RWPE2 (cell line): Measurements from ENCODE around the gene RIMBP2.

Experiments used
- ATAC-seq: fragments of 200-7000 bp; cut with Tn5 transposase; 3 replicates; pipeline ENCODE4 v1.9.1; 2021; ENCODE audit warnings: low read depth
- DNase-seq: peaks from one replicate; pipeline ENCODE4 v3.0.0-alpha.2; 2020; ENCODE audit warnings: low spot score
- H3K27ac ChIP-seq: fragments of 450-650 bp; 2 replicates; pipeline ENCODE4 v1.5.1; 2017; ENCODE audit warnings: mild to moderate bottlenecking; ENCODE audit not compliant: poor library complexity, severe bottlenecking
- H3K27me3 ChIP-seq: fragments of 250-450 bp; sonication (Bioruptor Pico); 2 replicates; pipeline ENCODE4 v1.5.1; 2021; ENCODE audit warnings: mild to moderate bottlenecking, moderate library complexity; ENCODE audit not compliant: insufficient read depth, poor library complexity, severe bottlenecking
- H3K36me3 ChIP-seq: fragments of 250-450 bp; sonication (Bioruptor Pico); 2 replicates; pipeline ENCODE4 v1.5.1; 2020; ENCODE audit warnings: low read depth, mild to moderate bottlenecking, moderate library complexity
- H3K4me1 ChIP-seq: fragments of 250-450 bp; sonication (Bioruptor Pico); 2 replicates; pipeline ENCODE4 v1.5.1; 2021; ENCODE audit warnings: mild to moderate bottlenecking, moderate library complexity; ENCODE audit not compliant: insufficient read depth, poor library complexity, severe bottlenecking
- H3K4me3 ChIP-seq: fragments of 250-450 bp; sonication (Bioruptor Pico); 2 replicates; pipeline ENCODE4 v1.5.1; 2021; ENCODE audit warnings: mild to moderate bottlenecking, moderate library complexity; ENCODE audit not compliant: severe bottlenecking
- H3K9me3 ChIP-seq: fragments of 250-450 bp; sonication (Bioruptor Pico); 2 replicates; pipeline ENCODE4 v1.5.1; 2021; ENCODE audit warnings: mild to moderate bottlenecking, moderate library complexity; ENCODE audit not compliant: severe bottlenecking
- TF ChIP-seq, protein P1 (sequence below): fragments of 450-650 bp; IDR thresholded peaks from one replicate; pipeline ENCODE4 v1.5.1; 2017; ENCODE audit warnings: mild to moderate bottlenecking, moderate library complexity; ENCODE audit not compliant: poor library complexity, severe bottlenecking

The RIMBP2 gene

DNA sequence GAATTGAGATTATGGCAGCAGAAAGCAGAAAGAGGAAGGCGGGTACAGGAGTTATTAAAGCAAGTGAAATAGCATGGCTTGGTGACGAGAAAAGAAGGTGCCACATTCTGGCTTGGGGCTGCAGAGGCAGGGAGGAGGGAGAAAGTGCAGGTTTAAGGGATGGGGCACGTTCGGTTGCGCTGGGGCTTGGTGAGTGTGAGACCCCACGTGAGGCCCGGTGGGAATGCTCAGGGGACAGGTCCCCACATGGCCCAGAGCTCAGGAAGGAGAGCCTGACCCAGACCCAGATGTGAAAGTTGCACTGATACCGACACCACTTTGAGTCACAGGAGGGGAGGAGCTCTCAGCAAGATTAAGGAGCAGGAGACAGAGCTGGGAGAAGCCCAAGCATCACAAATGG, 191.3 kb downstream of the RIMBP2 start:
- Histone ChIP-seq H3K27me3 (peaks cover 2% of the 10 kb centered on the region), H3K36me3 (no peaks in the 10 kb centered on the region), H3K27ac (no peak overlapping the region), H3K9me3 (no peaks in the 10 kb centered on the region), H3K4me3 (no peak overlapping the region), H3K4me1 (no peaks in the 10 kb centered on the region)
- ATAC-seq (no peak), DNase-seq (no peak)
- TF ChIP-seq, protein P1, sequence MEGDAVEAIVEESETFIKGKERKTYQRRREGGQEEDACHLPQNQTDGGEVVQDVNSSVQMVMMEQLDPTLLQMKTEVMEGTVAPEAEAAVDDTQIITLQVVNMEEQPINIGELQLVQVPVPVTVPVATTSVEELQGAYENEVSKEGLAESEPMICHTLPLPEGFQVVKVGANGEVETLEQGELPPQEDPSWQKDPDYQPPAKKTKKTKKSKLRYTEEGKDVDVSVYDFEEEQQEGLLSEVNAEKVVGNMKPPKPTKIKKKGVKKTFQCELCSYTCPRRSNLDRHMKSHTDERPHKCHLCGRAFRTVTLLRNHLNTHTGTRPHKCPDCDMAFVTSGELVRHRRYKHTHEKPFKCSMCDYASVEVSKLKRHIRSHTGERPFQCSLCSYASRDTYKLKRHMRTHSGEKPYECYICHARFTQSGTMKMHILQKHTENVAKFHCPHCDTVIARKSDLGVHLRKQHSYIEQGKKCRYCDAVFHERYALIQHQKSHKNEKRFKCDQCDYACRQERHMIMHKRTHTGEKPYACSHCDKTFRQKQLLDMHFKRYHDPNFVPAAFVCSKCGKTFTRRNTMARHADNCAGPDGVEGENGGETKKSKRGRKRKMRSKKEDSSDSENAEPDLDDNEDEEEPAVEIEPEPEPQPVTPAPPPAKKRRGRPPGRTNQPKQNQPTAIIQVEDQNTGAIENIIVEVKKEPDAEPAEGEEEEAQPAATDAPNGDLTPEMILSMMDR = no peak

DNA sequence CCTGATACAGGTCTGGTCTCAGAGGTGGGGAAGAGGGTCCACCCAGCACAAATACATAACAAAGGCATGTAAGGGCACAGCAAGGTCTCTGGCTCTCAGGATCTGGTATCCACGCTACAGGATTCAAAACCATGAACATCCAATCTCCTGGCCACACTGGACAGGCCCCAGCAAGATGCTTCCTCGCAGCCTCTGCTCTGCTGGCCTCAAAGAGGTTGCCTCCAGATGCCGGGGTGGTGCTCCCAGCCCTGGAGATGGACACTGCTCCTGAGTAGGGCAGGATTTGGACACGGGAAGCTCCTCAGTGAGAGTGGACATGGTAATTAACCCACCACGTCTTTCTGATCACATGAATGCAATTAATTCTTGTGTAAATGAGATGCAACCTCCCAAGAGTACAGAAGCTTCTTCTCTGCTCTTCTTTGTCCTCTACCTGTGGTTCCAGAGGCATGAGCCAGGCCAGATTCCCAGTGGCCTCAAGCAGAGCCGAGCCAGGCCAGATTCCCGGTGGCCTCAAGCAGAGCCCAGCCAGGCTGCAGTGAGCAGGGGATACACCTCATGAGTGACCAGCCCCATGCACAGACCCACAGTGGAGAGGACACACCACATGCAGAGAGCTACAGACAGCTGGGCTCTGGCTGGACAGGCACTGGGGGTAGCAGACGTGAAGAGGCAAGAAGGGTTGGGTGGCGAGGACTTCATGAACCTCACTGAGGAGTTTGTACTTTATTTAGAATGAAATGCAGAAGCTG, 192.1 kb downstream of the RIMBP2 start:
- DNase-seq (no peak), ATAC-seq (no peak)
- Histone ChIP-seq H3K4me1 (no peaks in the 10 kb centered on the region), H3K9me3 (no peaks in the 10 kb centered on the region), H3K4me3 (no peak overlapping the region), H3K27ac (no peak overlapping the region), H3K36me3 (no peaks in the 10 kb centered on the region), H3K27me3 (peaks cover 2% of the 10 kb centered on the region)
- TF ChIP-seq, protein P1 = no peak

DNA sequence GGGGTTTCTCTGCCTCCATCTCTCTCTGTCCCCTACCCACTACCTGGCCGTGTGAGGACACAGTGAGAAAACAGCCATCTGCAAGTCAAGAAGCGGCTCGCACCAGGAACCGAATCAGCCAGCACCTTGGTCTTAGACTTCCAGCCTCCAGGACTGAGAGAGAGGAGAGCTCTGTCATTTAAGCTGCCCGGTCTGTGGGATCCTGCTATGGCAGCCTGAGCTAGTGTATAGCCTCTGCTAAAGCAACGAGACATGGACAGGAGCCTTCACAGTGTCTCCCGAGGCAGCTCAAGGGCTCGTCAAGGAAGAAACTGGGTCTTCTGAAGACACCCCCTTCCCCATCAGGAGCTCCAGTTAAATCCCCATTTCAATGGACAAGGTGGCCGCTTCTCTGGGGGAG, 192.9 kb downstream of the RIMBP2 start:
- Histone ChIP-seq H3K9me3 (no peaks in the 10 kb centered on the region), H3K27ac (no peak overlapping the region), H3K4me3 (no peak overlapping the region), H3K4me1 (no peaks in the 10 kb centered on the region), H3K36me3 (no peaks in the 10 kb centered on the region), H3K27me3 (peaks cover 2% of the 10 kb centered on the region)
- DNase-seq = no peak
- TF ChIP-seq, protein P1 = no peak
- no peak for ATAC-seq

DNA sequence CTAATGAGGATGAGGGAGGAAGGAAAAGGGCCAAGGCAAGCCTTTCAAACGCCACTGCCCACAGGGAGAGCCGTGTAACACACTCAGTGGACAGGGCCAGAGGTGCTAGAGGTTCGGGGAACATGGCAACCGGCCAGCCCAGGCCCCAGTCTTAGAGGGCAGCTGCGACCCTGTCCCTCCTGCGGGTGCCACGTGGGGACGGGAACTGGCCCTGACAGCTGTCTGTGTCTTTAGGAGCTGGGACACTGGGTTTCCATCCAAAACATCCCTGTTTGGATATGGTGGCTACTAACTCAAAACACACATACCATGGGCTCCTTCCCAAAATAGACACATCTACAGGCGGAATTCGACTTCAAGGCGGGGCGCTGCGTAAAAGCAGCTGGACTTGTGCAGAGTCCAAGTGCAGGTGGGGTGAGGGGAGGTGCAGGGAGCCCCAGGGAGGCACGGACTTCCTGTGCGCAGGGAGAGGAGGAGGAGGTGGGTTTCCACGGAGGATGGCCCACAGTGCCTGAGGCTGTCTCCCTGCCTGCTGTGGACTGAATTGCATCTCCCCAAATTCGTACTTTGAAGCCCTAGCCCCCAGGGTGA, 193.8 kb downstream of the RIMBP2 start:
- peaks cover 2% of the 10 kb centered on the region for H3K27me3 ChIP-seq
- ATAC-seq = no peak

More for the DNA sequence above, 193.8 kb downstream of the RIMBP2 start:
- Histone ChIP-seq H3K4me1 (no peaks in the 10 kb centered on the region), H3K9me3 (no peaks in the 10 kb centered on the region), H3K36me3 (no peaks in the 10 kb centered on the region), H3K4me3 (no peak overlapping the region), H3K27ac (no peak overlapping the region)
- TF ChIP-seq, protein P1 = no peak
- DNase-seq = no peak
